Measurements from ENCODE around the gene TNRC6A.
"Not testable (repeated sequence)": the region's sequence is repeated elsewhere in the genome, so short reads cannot be mapped to it uniquely, and the experiment has no call there.

- TF ChIP-seq CTCF (IDR thresholded peaks at IDR 0.05 in 2 of 3, conservative IDR thresholded peaks at IDR 0.05 in 1 of 3; ENCODE audit: insufficient read depth in 2 of 3, low read depth in 1 of 3, low read length in 3 of 3); KLF10 (CRISPR knock-in tag; IDR thresholded peaks at IDR 0.05); POLR2A (conservative IDR thresholded peaks at IDR 0.05); FOXK2 (conservative IDR thresholded peaks at IDR 0.05 in 1 of 2, IDR thresholded peaks at IDR 0.05 in 1 of 2; ENCODE audit: low read depth in 2 of 2): not testable (repeated sequence)
Measured at GRCh38 chr16:24845031-24845365, 115.5 kb downstream of the TNRC6A start.
